HCT116 (cell line): ENCODE measurements around the gene DAP. TPM values are rescaled to one million over a fixed set of nuclear protein-coding genes. Genes with fewer than 3 reads are reported as not detected.

Experiments
- ATAC-seq: fragments of 200-7000 bp; cut with Tn5 transposase; 2 replicates; pipeline ENCODE4 v1.9.1; 2020; ENCODE audit warnings: mild to moderate bottlenecking, moderate library complexity
- BruUV-seq: library from RNA; stranded (reverse); fragments of 400-500 nt; replicated peaks from 2 replicates; lab custom pipeline; 2021; lab: Mats Ljungman, UMichigan
- CTCF ChIA-PET: fragments of 300-600 bp; sonication (Branson Sonifier 250); formaldehyde crosslinking; loops from one replicate; lab custom pipeline; 2021; ENCODE audit warnings: antibody characterized with exemption; lab: Charles Lee
- POLR2A ChIA-PET: fragments of 300-600, 350-600 bp; sonication (Branson Sonifier 250); formaldehyde crosslinking; loops from one replicate; lab custom pipeline; 2021; ENCODE audit warnings: antibody characterized with exemption; lab: Charles Lee
- RAD21 ChIA-PET, 2 experiments: fragments of 300-600 bp; sonication (Branson Sonifier 250); formaldehyde crosslinking; loops; one replicate each; lab custom pipeline; 2023; ENCODE audit warnings: low total read pairs in 2 of 2; ENCODE audit not compliant: uncharacterized antibody in 2 of 2, unreplicated experiment in 2 of 2, low non-redundant PET in 1 of 2; lab: Charles Lee
- DNase-seq: peaks from one replicate; pipeline ENCODE4 v3.0.0-alpha.2; 2010; ENCODE audit warnings: low read depth, low spot score
- H2AFZ ChIP-seq: fragments of 200-600 bp; shearing (Covaris generic), sonication (generic); 2 replicates; pipeline ENCODE4 v1.6.1; 2017; ENCODE audit warnings: low read depth, mixed run types, mixed read lengths, antibody characterized with exemption, low read length; ENCODE audit not compliant: poor library complexity, severe bottlenecking
- H3K27ac ChIP-seq: 2 replicates; pipeline ENCODE4 v1.5.1; 2012; ENCODE audit warnings: low read depth, low read length
- H3K27me3 ChIP-seq: fragments of 200-600 bp; sonication (generic); 2 replicates; pipeline ENCODE4 v1.6.1; 2016; ENCODE audit warnings: mixed run types, low read length, mixed read lengths; ENCODE audit not compliant: insufficient read depth
- H3K36me3 ChIP-seq, 2 experiments: fragments of 200-500 bp in 1 of 2; fragments of 200-600 bp in 1 of 2; sonication (Bioruptor generic) in 1 of 2; sonication (generic) in 1 of 2; 2 replicates each; pipeline versions ENCODE4 v1.5.1 to v1.6.1; 2014 to 2016; ENCODE audit warnings: low read length in 2 of 2, inconsistent platforms in 1 of 2, mixed read lengths in 1 of 2, mixed run types in 1 of 2; ENCODE audit not compliant: insufficient read depth in 2 of 2, control insufficient read depth in 1 of 2
- H3K4me1 ChIP-seq, 2 experiments: fragments of 200-600 bp in 1 of 2; sonication (generic) in 1 of 2; 2 replicates each; pipeline versions ENCODE4 v1.5.1 to v1.6.1; 2012 to 2017; ENCODE audit warnings: low read length in 2 of 2, inconsistent platforms in 1 of 2, mild to moderate bottlenecking in 1 of 2, mixed read lengths in 1 of 2, mixed run types in 1 of 2, moderate library complexity in 1 of 2; ENCODE audit not compliant: insufficient read depth in 2 of 2, control insufficient read depth in 1 of 2
- H3K4me2 ChIP-seq: fragments of 200-600 bp; sonication (generic); 2 replicates; pipeline ENCODE4 v1.6.1; 2017; ENCODE audit warnings: mixed run types, low read length, mixed read lengths
- H3K4me3 ChIP-seq, 2 experiments: fragments of 200-600 bp in 1 of 2; sonication (generic) in 1 of 2; replicated peaks in 1 of 2; 2 replicates each; pipeline ENCODE4 v1.5.1; 2011 to 2016; ENCODE audit warnings: low read length in 2 of 2, control low read depth in 1 of 2, low read depth in 1 of 2, mild to moderate bottlenecking in 1 of 2, mixed read lengths in 1 of 2, mixed run types in 1 of 2
- H3K79me2 ChIP-seq: fragments of 200-600 bp; sonication (generic); 2 replicates; pipeline ENCODE4 v1.6.1; 2017; ENCODE audit warnings: mild to moderate bottlenecking, mixed run types, low read length, moderate library complexity, mixed read lengths; ENCODE audit not compliant: insufficient read depth
- H3K9ac ChIP-seq: fragments of 200-600 bp; sonication (generic); 2 replicates; pipeline ENCODE4 v1.6.1; 2016; ENCODE audit warnings: low read length, mixed read lengths
- H3K9me2 ChIP-seq: fragments of 200-600 bp; sonication (generic), shearing (Covaris generic); 2 replicates; pipeline ENCODE4 v1.6.1; 2017; ENCODE audit warnings: mixed run types, mild to moderate bottlenecking, moderate library complexity; ENCODE audit not compliant: insufficient read depth
- H3K9me3 ChIP-seq, 2 experiments: fragments of 200-500 bp in 1 of 2; fragments of 200-600 bp in 1 of 2; sonication (Bioruptor generic) in 1 of 2; sonication (generic) in 1 of 2; 2 replicates each; pipeline ENCODE4 v1.6.1; 2014 to 2017; ENCODE audit warnings: low read length in 2 of 2, mixed read lengths in 2 of 2, inconsistent platforms in 1 of 2, low read depth in 1 of 2, mild to moderate bottlenecking in 1 of 2, mixed run types in 1 of 2, moderate library complexity in 1 of 2; ENCODE audit not compliant: control insufficient read depth in 1 of 2, insufficient read depth in 1 of 2
- H4K20me1 ChIP-seq: fragments of 200-600 bp; sonication (generic), shearing (Covaris generic); 2 replicates; pipeline ENCODE4 v1.6.1; 2017; ENCODE audit warnings: mixed run types, mild to moderate bottlenecking, moderate library complexity; ENCODE audit not compliant: insufficient read depth
- ATF3 ChIP-seq: IDR thresholded peaks from 2 replicates; pipeline ENCODE4 v1.6.1; 2012
- CBX3 ChIP-seq: IDR thresholded peaks from 2 replicates; pipeline ENCODE4 v1.6.1; 2012; ENCODE audit warnings: low read depth
- CEBPB ChIP-seq: IDR thresholded peaks from 2 replicates; pipeline ENCODE4 v1.6.1; 2012; ENCODE audit warnings: low read depth
- ELF1 ChIP-seq: IDR thresholded peaks from 2 replicates; pipeline ENCODE4 v1.6.1; 2012; ENCODE audit warnings: low read depth, borderline replicate concordance
- EZH2 ChIP-seq: fragments of 200-600 bp; sonication (generic); IDR thresholded peaks from 2 replicates; pipeline ENCODE4 v1.6.1; 2017; ENCODE audit warnings: antibody characterized with exemption, mixed run types
- FOSL1 ChIP-seq: IDR thresholded peaks from 2 replicates; pipeline ENCODE4 v1.6.1; 2012; ENCODE audit warnings: low read depth
- MAX ChIP-seq: IDR thresholded peaks from 2 replicates; pipeline ENCODE4 v1.6.1; 2012
- POLR2A ChIP-seq: IDR thresholded peaks from 2 replicates; pipeline ENCODE4 v1.7.0; 2011; ENCODE audit warnings: borderline replicate concordance; ENCODE audit not compliant: insufficient read depth, insufficient read length; ENCODE audit errors: extremely low read depth
- POLR2AphosphoS5 ChIP-seq: IDR thresholded peaks from 2 replicates; pipeline ENCODE4 v1.6.1; 2011; ENCODE audit warnings: mild to moderate bottlenecking, low read depth, low read length, moderate library complexity
- RAD21 ChIP-seq: IDR thresholded peaks from 2 replicates; pipeline ENCODE4 v1.6.1; 2012; ENCODE audit warnings: low read depth, mild to moderate bottlenecking
- SIN3A ChIP-seq: IDR thresholded peaks from 2 replicates; pipeline ENCODE4 v1.6.1; 2012; ENCODE audit warnings: low read depth
- ZFX ChIP-seq: fragments of 450-650 bp; IDR thresholded peaks from 2 replicates; pipeline ENCODE4 v1.6.1; 2017
- ZNF274 ChIP-seq: fragments of 200-500 bp; sonication (Bioruptor generic); IDR thresholded peaks from 2 replicates; pipeline ENCODE4 v1.6.1; 2014; ENCODE audit warnings: mild to moderate bottlenecking, low read depth, low read length, inconsistent platforms
- intact Hi-C: fragments of 100-400 bp; cut with micrococcal nuclease; formaldehyde crosslinking; loops from 2 replicates; pipeline ENCODE4 v1.10.0; 2022
- total RNA-seq: library from RNA; stranded (reverse); gene quantifications from one replicate; pipeline ENCODE4 v1.2.1, GENCODE V29; 2021; ENCODE audit not compliant: unreplicated experiment
- TF ChIP-seq, protein P1 (sequence below): IDR thresholded peaks from 2 replicates; pipeline ENCODE4 v1.6.1; 2012; ENCODE audit warnings: low read depth
- TF ChIP-seq, protein P2 (sequence below): IDR thresholded peaks from 2 replicates; pipeline ENCODE4 v1.6.1; 2011; ENCODE audit warnings: mild to moderate bottlenecking, low read length, moderate library complexity; ENCODE audit not compliant: insufficient replicate concordance; ENCODE audit errors: extremely low read depth

The DAP gene
- total RNA-seq, 1 experiment from 2014 or later: 59.1 TPM

- TF ChIP-seq, protein P1, sequence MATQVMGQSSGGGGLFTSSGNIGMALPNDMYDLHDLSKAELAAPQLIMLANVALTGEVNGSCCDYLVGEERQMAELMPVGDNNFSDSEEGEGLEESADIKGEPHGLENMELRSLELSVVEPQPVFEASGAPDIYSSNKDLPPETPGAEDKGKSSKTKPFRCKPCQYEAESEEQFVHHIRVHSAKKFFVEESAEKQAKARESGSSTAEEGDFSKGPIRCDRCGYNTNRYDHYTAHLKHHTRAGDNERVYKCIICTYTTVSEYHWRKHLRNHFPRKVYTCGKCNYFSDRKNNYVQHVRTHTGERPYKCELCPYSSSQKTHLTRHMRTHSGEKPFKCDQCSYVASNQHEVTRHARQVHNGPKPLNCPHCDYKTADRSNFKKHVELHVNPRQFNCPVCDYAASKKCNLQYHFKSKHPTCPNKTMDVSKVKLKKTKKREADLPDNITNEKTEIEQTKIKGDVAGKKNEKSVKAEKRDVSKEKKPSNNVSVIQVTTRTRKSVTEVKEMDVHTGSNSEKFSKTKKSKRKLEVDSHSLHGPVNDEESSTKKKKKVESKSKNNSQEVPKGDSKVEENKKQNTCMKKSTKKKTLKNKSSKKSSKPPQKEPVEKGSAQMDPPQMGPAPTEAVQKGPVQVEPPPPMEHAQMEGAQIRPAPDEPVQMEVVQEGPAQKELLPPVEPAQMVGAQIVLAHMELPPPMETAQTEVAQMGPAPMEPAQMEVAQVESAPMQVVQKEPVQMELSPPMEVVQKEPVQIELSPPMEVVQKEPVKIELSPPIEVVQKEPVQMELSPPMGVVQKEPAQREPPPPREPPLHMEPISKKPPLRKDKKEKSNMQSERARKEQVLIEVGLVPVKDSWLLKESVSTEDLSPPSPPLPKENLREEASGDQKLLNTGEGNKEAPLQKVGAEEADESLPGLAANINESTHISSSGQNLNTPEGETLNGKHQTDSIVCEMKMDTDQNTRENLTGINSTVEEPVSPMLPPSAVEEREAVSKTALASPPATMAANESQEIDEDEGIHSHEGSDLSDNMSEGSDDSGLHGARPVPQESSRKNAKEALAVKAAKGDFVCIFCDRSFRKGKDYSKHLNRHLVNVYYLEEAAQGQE: no peak
- no peak for TF ChIP-seq CEBPB
- TF ChIP-seq RAD21: no peak
- no peak for TF ChIP-seq POLR2AphosphoS5
- TF ChIP-seq ELF1: no peak
- no peak for TF ChIP-seq CBX3
Measured at GRCh38 chr5:10675177-10675700, 85.8 kb downstream of the DAP start (continued).

DNA sequence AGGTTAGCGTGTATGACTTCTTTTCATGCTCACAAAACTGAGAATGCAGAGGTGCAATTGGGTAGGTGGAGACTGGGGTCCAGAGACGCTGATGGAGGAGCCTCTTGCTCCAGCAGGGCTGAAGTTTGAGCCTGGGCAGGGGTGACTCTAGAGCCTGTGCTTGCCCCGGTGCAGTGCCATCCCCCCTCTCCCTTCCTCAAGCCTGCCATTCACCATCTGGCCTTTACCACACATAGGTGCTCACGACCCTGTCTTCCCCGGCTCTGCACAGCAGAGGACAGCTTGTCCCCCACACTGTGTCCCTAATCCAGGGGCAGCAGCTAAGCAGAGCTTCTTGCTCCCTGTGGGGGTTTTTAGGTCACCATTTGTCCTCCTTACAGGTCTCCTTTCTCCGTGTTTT is 86.5 kb downstream of the DAP start:
- H3K4me2 ChIP-seq: no peak overlapping the region
- no peaks in the 10 kb centered on the region; a peak in 1 of 4 replicates for H3K36me3 ChIP-seq
- no peaks in the 10 kb centered on the region for H3K79me2 ChIP-seq
- H3K27me3 ChIP-seq: no peaks in the 10 kb centered on the region
- ChIA-PET POLR2A (no interaction called here), CTCF (no interaction called here), RAD21 (no interaction called here)
- no peaks in the 10 kb centered on the region for H3K9me3 ChIP-seq
- H4K20me1 ChIP-seq: no peaks in the 10 kb centered on the region
- H3K9me2 ChIP-seq: no peaks in the 10 kb centered on the region
- BruUV-seq: no TSS peak
- H3K4me1 ChIP-seq: no peaks in the 10 kb centered on the region
- no peak overlapping the region for H3K27ac ChIP-seq
- H3K9ac ChIP-seq: no peak overlapping the region
- H2AFZ ChIP-seq: no peak overlapping the region
- intact Hi-C loops: no loop called here
- no peak overlapping the region for H3K4me3 ChIP-seq
- DNase-seq (no peak), ATAC-seq (no peak)
- TF ChIP-seq RAD21: no peak
- no peak for TF ChIP-seq ATF3
- TF ChIP-seq CBX3: no peak
- no peak for TF ChIP-seq ELF1
- no peak for TF ChIP-seq FOSL1
- no peak for TF ChIP-seq MAX
- TF ChIP-seq, protein P2, sequence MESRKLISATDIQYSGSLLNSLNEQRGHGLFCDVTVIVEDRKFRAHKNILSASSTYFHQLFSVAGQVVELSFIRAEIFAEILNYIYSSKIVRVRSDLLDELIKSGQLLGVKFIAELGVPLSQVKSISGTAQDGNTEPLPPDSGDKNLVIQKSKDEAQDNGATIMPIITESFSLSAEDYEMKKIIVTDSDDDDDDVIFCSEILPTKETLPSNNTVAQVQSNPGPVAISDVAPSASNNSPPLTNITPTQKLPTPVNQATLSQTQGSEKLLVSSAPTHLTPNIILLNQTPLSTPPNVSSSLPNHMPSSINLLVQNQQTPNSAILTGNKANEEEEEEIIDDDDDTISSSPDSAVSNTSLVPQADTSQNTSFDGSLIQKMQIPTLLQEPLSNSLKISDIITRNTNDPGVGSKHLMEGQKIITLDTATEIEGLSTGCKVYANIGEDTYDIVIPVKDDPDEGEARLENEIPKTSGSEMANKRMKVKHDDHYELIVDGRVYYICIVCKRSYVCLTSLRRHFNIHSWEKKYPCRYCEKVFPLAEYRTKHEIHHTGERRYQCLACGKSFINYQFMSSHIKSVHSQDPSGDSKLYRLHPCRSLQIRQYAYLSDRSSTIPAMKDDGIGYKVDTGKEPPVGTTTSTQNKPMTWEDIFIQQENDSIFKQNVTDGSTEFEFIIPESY: no peak
- no peak for TF ChIP-seq EZH2
- TF ChIP-seq ZFX: no peak
- no peak for TF ChIP-seq SIN3A
- TF ChIP-seq ZNF274: no peak
- no peak for TF ChIP-seq POLR2A
